K562 (cell line): ENCODE measurements around the gene CYS1.

Experiments used
- TF ChIP-seq, protein P1 (sequence below): sonication (generic); formaldehyde crosslinking; IDR thresholded peaks from 2 replicates; pipeline ENCODE4 v1.8.1; 2023; ENCODE audit warnings: mild to moderate bottlenecking, missing genetic modification reagents
- TF ChIP-seq, protein P2 (sequence below): sonication (generic); formaldehyde crosslinking; IDR thresholded peaks from 2 replicates; pipeline ENCODE4 v1.9.0; 2022; ENCODE audit warnings: mild to moderate bottlenecking, missing genetic modification reagents

DNA sequence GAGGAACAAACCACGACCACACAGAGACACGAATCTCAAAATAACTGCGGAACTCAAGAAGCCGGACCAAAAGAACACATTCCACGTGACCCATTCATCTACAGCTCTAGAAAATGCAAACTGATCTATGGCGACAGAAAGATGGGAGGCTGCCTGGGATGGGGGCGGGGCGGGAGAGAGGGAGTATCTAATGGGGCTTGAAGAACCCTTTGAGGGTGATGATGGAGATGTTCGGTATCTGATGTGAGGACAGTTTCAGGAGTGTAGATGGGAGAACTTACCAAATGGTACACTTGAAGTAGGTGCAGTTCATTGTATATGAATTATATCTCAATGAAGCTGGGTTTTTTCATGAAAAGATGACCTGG lies 71.4 kb downstream of the CYS1 start:
- TF ChIP-seq, protein P1, sequence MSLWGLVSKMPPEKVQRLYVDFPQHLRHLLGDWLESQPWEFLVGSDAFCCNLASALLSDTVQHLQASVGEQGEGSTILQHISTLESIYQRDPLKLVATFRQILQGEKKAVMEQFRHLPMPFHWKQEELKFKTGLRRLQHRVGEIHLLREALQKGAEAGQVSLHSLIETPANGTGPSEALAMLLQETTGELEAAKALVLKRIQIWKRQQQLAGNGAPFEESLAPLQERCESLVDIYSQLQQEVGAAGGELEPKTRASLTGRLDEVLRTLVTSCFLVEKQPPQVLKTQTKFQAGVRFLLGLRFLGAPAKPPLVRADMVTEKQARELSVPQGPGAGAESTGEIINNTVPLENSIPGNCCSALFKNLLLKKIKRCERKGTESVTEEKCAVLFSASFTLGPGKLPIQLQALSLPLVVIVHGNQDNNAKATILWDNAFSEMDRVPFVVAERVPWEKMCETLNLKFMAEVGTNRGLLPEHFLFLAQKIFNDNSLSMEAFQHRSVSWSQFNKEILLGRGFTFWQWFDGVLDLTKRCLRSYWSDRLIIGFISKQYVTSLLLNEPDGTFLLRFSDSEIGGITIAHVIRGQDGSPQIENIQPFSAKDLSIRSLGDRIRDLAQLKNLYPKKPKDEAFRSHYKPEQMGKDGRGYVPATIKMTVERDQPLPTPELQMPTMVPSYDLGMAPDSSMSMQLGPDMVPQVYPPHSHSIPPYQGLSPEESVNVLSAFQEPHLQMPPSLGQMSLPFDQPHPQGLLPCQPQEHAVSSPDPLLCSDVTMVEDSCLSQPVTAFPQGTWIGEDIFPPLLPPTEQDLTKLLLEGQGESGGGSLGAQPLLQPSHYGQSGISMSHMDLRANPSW (CRISPR knock-in tag), result no peak
- TF ChIP-seq, protein P2, sequence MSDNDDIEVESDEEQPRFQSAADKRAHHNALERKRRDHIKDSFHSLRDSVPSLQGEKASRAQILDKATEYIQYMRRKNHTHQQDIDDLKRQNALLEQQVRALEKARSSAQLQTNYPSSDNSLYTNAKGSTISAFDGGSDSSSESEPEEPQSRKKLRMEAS, result no peak
